Ishikawa (cell line): ENCODE results near the gene METAP1.

ENCODE experiments used
- CEBPB ChIP-seq: IDR thresholded peaks from 2 replicates; pipeline ENCODE4 v1.6.1; 2012
- CREB1 ChIP-seq: IDR thresholded peaks from 2 replicates; pipeline ENCODE4 v1.6.1; 2012; ENCODE audit warnings: low read depth
- EGR1 ChIP-seq: IDR thresholded peaks from 2 replicates; pipeline ENCODE4 v1.6.1; 2012
- EP300 ChIP-seq: IDR thresholded peaks from 2 replicates; pipeline ENCODE4 v1.6.1; 2012; ENCODE audit warnings: borderline replicate concordance
- FOXM1 ChIP-seq: IDR thresholded peaks from 2 replicates; pipeline ENCODE4 v1.6.1; 2012; ENCODE audit warnings: low read depth, borderline replicate concordance
- NFIC ChIP-seq: IDR thresholded peaks from 2 replicates; pipeline ENCODE4 v1.6.1; 2012
- RAD21 ChIP-seq: IDR thresholded peaks from 2 replicates; pipeline ENCODE4 v1.6.1; 2012; ENCODE audit warnings: low read depth
- REST ChIP-seq: IDR thresholded peaks from 2 replicates; pipeline ENCODE4 v1.6.1; 2012; ENCODE audit warnings: low read depth, mild to moderate bottlenecking
- TAF1 ChIP-seq: IDR thresholded peaks from 2 replicates; pipeline ENCODE4 v1.6.1; 2012; ENCODE audit warnings: low read depth, mild to moderate bottlenecking
- TCF12 ChIP-seq: IDR thresholded peaks from 2 replicates; pipeline ENCODE4 v1.6.1; 2012; ENCODE audit warnings: low read depth
- TEAD4 ChIP-seq: IDR thresholded peaks from 2 replicates; pipeline ENCODE4 v1.6.1; 2012
- USF1 ChIP-seq: IDR thresholded peaks from 2 replicates; pipeline ENCODE4 v1.6.1; 2012
- YY1 ChIP-seq: IDR thresholded peaks from 2 replicates; pipeline ENCODE4 v1.6.1; 2012; ENCODE audit warnings: low read depth
- ZBTB7A ChIP-seq: IDR thresholded peaks from 2 replicates; pipeline ENCODE4 v1.6.1; 2012; ENCODE audit warnings: low read depth
- TF ChIP-seq, protein P1 (sequence below): IDR thresholded peaks from 2 replicates; pipeline ENCODE4 v1.6.1; 2012

METAP1 gene

GRCh38 chr4:99008051-99008450 is 12.5 kb downstream of the METAP1 start:
- TF ChIP-seq RAD21, result no peak
- TF ChIP-seq TAF1, result no peak
- no peak for TF ChIP-seq CEBPB
- TF ChIP-seq REST, result no peak
- no peak for TF ChIP-seq EGR1
- TF ChIP-seq, protein P1, sequence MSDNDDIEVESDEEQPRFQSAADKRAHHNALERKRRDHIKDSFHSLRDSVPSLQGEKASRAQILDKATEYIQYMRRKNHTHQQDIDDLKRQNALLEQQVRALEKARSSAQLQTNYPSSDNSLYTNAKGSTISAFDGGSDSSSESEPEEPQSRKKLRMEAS, result no peak
- TF ChIP-seq YY1, result no peak
- no peak for TF ChIP-seq CREB1
- no peak for TF ChIP-seq EP300
- no peak for TF ChIP-seq TCF12
- TF ChIP-seq USF1, result no peak
- TF ChIP-seq TEAD4, result no peak
- no peak for TF ChIP-seq FOXM1
- TF ChIP-seq ZBTB7A, result no peak

DNA sequence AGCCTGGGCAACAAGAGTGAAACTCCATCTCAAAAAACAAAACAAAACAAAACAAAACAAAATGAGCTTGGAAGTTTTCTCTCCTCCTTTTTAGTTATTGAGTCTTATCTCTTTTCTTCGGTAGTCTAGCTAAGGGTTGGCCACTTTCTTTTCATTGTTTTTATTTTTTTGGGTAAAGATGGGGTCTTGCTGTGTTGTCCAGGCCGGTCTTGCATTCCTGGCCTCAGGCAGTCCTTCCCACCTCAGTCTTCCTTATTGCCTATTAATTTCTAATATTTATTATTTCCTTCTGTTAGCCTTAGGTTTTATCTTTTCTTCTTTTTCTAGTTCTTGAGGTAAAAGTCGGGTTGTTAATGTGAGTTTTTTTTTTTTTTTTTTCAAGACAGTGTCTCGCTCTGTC is 16.4 kb downstream of the METAP1 start:
- TF ChIP-seq TCF12, result no peak
- TF ChIP-seq FOXM1, result no peak
- no peak for TF ChIP-seq USF1
- TF ChIP-seq ZBTB7A, result no peak
- no peak for TF ChIP-seq TEAD4
- no peak for TF ChIP-seq EP300

DNA sequence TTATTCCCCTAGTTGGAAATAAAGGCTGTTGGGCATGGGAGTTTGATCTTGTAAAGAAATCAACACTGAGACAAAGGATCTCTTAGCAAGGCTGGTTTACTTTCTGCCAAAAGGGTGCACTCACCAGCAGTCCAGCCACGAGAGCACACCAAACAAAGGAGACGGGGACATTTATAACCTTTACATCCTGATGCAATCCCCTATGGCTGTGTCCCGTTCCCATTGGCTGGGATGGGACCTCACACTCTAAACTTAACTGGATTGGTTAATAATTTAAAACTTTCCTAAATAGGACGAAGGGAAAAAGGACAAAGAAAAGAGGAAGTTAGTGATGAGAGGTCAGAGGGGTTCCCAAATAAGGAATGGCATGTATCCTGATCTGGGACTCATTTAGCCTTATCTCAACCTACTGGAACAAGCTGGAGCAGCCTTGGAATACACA is 17.9 kb downstream of the METAP1 start:
- no peak for TF ChIP-seq CEBPB
- TF ChIP-seq YY1, result no peak
- TF ChIP-seq RAD21, result no peak
- no peak for TF ChIP-seq REST
- TF ChIP-seq ZBTB7A, result no peak

DNA sequence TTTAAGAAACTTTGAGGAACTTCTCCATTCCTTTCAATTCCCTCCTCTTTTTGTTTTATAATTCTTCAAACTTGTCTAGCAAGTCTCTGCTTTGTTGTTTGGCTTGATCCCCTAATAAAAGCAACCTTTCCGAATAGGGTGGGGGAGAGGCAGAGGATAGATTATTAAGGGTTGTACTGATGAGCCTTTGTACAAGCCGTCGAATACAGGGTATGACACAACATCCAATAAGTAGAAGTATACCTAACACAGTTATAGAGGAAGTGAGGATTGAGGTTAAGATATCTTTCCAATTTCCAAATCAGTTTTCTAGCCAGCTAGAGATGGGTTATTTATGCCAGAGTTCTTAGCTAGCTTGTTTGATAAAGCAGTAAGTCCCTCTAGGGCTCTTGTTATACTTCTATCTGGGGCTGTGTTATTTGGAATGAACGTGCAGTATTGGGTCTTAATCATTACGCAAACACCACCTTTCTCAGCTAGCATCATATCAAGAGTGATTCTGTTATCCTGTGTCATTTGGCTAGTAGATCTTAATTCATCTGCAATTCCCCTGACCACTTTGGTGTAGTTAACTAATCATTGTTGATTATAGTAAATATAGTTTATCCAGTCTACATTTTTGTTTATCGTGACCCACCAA is 18.5 kb downstream of the METAP1 start:
- TF ChIP-seq USF1, result no peak
- no peak for TF ChIP-seq REST
- no peak for TF ChIP-seq FOXM1
- no peak for TF ChIP-seq YY1
- no peak for TF ChIP-seq EP300
- TF ChIP-seq, protein P1, result no peak
- TF ChIP-seq EGR1, result no peak
- TF ChIP-seq RAD21, result no peak
- no peak for TF ChIP-seq CREB1

- TF ChIP-seq FOXM1, result no peak
- TF ChIP-seq EGR1, result no peak
- no peak for TF ChIP-seq NFIC
- TF ChIP-seq RAD21, result no peak
- no peak for TF ChIP-seq CEBPB
- TF ChIP-seq TEAD4, result no peak
- no peak for TF ChIP-seq TCF12
- no peak for TF ChIP-seq CREB1
- TF ChIP-seq, protein P1, result no peak
- no peak for TF ChIP-seq EP300
- no peak for TF ChIP-seq TAF1
Observed at GRCh38 chr4:99021386-99021785, 25.9 kb downstream of the METAP1 start.
